A204.1 (cell line): Measurements from ENCODE around the gene TRIM16.
"Not testable (repeated sequence)": the region's sequence is repeated elsewhere in the genome, so short reads cannot be mapped to it uniquely, and the experiment has no call there.

ENCODE experiments used
- FAIRE-seq: peaks from 2 replicates; lab custom pipeline; 2012; peaks lifted over from hg19 to GRCh38; lab: Jason Lieb, UNC

The TRIM16 gene

DNA sequence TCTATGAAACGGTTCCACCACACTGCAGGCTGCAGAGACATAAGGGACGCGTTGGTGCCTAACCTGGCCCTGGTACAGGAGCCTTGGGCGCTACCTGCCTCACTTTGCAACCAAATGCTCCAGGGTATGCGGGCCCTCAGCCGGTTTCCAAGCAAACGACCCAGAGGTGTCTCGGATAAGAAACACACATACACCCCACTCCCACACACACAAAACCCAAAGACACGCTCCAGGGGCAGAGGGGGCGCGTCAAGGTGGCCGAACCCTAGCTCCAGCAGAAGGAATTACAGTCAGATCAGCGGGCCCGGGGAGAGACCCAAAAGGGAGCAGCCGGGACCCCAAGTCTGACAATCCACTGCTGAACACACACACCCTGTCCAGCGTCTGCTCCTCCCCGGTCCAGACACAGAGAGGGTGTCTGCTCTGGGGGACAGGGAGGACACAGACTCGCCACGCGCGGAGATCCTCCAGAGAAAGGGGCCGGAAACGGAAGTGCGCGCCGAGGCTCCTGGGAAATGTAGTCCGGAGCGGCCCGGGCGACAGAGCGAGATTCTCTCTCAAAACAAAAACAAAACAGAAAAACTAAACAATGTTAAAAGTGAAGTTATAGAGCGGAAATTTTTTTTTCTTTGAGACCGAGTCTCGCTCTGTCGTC, at the start of gene TRIM16:
Gene TRIM16 (minus strand): TSS at position 488 of the 655 bp plus-strand sequence. CDS start 32,702 bp downstream, outside the sequence.
- FAIRE-seq, result not testable (repeated sequence)

DNA sequence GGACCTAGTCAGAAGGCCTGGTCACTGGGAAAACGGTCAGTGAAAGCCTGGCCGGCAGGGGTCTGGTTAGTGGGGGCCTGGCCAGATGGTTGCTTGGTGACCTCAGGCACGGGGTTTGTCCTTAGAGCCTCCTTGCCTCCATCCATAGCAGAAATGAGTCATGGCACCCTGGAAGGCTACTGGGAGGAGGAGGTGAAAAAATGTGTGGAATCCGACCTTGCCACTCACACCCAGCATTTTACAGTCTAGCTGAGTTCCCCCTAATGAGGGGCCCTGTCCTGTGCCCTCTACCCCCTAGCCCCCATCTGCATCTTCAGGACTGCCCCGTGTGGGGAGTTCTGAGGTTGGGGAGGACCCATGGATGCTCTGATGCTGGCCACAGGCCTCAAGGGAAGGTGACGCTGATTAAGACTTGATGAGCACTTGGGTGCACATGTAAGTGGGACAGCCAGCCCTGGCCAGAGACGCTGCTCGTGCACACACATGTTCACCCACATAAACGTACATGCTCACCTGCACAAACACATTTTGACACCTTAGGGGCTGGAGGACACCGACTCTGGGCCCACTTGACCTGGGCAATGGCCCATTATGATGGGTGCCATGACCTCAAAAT, 49.2 kb upstream of the TRIM16 start:
- FAIRE-seq, result not testable (repeated sequence)

DNA sequence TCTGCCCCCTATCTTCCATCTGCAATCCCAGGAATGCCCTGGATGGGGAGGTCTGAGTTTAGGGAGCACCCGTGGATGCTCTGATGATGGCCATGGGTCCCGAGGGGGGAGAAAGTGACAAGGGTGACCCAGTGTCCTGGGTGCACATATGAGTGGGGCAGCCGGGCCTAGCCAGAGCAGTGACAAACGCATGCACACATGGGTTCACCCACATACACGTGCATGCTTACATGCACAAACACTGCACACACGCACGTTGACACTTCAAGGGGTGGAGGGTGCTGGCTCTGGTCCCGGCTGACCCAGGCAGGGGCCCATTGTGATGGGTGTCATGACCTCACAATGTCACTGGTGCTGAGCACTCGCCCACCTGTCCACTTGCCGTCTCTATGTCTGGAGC, 47.8 kb upstream of the TRIM16 start, which contains the start of gene TBC1D26:
Gene TBC1D26 (plus strand): TSS at position 384 of the 400 bp plus-strand sequence. CDS start 3,066 bp downstream, outside the sequence.
- not testable (repeated sequence) for FAIRE-seq

DNA sequence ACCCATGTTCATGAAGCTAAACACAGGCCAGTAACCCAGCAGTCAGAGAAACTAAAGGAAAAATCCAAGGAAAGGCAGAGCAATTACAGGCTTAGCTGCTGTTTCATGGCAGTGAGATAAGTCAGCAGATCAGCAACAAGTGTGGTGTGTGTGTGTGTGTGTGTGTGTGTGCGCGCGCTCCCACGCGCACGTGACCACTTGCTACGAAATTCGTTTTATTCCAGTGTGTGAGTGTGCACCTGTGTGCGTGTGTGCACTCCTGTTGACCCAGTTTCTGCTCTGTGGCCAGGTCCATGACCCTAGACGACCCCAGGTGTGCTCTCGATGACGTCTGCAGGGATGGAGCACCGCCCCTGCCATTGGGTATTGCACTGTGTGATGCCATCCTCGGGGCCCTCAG, 46.4 kb upstream of the TRIM16 start:
- FAIRE-seq, result not testable (repeated sequence)

DNA sequence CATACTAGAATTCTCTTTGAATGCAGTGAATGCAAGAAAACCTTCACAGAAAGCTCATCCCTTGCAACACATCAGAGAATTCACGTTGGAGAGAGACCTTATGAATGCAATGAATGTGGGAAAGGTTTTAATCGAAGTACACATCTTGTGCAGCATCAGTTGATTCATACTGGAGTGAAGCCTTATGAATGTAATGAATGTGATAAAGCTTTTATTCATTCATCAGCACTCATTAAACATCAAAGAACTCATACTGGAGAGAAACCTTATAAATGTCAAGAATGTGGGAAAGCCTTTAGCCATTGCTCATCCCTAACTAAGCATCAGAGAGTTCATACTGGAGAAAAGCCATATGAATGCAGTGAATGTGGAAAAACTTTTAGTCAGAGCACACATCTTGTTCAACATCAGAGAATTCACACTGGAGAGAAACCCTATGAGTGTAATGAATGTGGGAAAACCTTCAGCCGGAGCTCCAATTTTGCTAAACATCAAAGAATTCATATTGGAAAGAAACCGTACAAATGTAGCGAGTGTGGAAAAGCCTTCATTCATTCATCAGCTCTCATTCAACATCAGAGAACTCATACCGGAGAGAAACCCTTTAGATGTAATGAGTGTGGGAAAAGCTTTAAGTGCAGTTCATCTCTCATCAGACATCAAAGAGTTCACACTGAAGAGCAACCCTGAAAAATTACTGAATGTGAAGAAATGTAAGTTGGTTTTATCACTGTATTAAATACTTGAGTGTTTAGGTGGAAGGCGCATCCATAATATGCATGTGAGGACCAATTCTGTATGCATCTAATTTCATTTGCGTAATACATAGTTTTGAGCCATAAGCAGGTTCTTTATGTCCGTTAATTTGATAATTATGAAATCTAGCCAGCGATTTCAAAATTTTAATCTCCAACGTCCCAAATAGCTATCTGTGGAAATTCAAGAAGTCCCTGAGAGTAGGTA, 32.8 kb upstream of the TRIM16 start:
- not testable (repeated sequence) for FAIRE-seq

DNA sequence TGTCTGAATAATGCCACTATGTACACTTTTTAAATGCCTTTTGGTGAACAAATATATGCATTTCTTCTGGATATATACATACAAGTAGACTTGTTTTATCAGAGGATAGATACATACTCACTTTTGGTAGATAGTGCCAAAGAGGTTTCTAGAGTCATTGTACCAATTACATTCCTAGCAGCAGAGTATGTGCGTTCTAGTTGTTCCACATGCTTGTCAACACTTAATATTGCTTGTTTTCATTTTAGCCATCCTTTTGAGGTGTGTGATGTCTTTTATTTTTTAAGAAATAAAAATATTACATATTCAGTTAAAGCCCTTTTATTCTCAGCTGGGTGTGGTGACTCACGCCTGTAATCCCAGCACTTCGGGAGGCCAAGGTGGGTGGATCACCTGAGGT, 24.8 kb upstream of the TRIM16 start:
- not testable (repeated sequence) for FAIRE-seq

DNA sequence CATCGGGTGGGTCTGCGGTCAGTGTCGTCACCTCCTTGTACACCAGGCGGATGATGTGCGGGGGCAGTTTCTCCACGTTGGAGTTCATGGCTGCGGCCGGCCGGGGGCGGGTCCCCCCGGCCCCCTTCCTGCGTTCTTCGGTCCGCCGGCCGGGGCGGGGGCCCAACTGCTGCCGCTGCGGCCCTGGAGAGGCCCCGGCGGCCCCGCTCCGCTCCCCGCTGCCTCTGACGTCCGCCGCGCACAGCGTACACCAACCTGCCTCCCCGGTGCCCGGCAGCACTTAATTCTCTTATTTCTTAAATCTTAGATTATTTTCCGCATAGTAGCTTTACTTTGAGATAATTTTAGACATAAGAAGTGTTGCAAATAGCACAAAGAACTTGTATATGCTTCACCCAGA, 20.7 kb upstream of the TRIM16 start:
- not testable (repeated sequence) for FAIRE-seq

DNA sequence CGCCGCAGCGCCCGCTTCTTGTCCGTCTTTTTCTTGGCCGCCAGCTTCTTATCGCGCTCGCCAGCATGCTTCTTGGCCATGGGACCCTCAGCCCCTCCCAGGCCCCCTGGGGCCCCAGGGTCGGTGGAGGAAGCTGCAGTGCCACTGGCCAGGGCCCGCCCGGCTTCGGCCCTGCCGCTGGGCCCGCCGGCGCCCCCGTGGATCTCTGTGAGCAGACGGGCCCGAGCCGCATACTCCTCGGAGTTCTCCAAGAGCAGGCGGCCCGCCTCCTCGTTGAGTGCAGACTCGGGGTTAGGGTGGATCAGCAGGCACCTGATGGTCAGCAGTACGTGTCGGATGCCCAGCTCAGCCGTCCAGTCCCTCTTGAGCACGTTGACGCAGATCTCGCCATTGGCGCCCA, 20.1 kb upstream of the TRIM16 start:
- not testable (repeated sequence) for FAIRE-seq

DNA sequence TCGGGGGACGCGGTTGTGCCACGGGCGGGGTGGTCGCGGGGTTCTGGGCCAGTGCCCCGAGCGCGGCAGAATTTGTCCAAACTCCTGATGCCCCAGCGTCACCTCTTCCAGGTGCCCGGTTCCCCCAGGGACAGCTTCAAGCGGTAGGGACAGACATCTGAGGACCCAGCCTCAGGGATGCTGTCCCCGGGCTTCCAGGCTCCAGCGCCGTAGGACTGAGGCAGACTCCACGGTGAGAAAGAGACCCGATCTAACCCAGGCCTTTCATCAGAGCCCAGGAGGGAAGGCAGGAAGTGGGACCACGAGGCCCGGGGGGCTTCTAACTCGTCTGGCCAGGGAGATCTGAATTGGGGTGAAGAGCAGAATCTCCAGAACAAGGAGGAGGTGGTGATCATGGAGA, 15.8 kb upstream of the TRIM16 start:
- not testable (repeated sequence) for FAIRE-seq

DNA sequence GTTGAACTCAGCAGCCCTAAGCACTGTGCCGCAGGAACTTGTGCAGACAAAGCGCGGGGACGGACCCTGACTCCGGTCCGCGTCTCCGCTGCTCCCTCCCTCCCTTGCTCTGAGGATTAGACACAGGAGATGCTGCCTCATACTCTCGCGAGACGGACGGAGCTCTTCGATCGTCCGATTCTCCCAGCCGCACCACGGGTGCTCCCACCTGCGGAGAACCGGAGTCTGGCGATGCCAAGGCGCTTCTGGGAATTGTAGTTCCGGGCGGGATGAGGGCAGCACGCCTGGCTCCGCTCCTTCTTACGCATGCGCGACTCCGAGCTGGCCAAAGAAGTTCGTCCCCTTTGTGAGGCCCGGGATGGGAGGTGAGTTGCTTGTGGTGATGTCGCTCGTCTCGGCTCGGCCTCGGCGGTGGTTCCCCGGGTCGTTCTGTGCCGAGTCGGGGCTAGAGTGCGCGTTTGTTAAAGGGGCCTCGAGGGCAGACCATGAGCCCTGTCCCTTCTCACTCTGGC, 15.4 kb upstream of the TRIM16 start, which contains the start of gene ZNF286A:
Gene ZNF286A (plus strand): TSS at position 340 of the 512 bp plus-strand sequence. CDS start 578 bp downstream, outside the sequence.
- peak; percentile 97 for FAIRE-seq

DNA sequence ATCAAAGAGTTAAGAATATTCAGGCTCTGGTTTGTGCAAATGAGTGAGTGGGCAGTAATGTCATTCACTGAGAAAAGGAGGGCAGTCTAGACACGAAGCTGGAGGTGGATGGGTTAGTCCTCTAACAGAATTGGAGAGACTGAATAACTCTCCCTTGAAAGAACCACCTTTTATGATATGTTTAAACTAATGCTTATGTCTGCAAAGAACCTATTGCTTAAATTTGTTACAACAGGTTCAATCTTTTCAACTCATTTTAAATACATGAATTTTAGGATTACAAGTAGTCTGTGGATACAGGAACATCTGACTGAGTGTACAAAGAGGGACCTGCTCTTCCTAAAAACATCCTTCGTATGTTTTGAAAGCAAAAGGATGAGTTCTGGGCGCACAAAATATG, 14.9 kb upstream of the TRIM16 start:
- FAIRE-seq, result not testable (repeated sequence)

DNA sequence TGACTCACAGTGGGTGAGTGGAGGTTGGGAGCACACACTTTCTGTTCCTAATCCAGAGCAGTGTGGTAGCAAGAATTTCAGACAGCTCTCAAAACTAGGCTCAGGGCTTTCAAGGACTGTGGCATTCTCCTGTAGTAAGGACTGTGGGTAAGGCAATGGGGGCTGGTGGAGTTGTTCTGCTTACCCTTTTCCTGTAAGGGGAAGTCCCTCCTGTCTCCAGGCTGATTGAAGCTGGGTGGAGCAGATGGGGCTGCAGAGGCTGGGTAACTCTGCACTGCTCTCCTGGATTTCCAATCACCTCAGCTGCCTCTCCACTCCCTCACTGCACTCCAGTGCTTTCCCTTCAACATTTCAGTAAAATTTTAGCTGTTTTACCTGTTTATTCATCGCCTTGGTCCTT, 3.4 kb upstream of the TRIM16 start:
- FAIRE-seq, result not testable (repeated sequence)

DNA sequence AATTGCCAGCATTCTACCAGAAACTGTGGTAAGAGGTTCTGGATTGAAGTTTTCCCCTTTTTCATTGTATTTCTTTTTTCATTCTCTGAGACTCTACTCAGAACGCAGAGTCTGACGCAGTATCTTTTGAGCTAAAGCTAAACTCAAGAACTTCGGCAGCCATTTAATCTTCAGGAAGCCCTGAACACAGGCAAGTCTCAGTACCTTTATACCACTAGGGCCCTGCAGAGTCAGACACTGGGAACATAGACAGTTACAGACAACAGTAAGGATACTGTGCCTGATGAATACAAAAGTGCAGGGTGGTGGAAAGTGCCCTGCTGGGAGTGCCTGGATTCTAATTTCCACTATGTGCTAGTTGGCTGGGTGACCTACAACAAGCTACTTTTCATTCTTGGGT, 976 bp downstream of the TRIM16 start:
- FAIRE-seq, result not testable (repeated sequence)

DNA sequence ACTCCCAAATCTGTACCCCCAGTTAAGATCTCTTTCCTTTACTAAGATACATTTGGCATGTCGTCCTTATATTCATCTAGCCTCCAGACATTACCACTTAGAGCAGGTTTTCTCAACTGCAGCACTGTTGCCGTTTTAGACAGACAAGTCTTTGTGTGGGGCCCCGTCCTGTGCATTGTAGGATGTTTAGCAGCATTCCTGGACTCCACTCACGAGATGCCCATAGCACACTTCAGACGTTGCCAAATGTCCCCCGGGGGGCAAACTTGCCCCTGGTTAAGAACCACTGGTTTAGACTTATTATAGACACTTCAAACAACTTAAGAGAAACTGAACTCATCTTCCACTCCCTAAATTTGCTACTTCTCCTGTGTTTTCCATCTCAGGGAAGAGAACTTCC, 8.1 kb downstream of the TRIM16 start:
- not testable (repeated sequence) for FAIRE-seq

DNA sequence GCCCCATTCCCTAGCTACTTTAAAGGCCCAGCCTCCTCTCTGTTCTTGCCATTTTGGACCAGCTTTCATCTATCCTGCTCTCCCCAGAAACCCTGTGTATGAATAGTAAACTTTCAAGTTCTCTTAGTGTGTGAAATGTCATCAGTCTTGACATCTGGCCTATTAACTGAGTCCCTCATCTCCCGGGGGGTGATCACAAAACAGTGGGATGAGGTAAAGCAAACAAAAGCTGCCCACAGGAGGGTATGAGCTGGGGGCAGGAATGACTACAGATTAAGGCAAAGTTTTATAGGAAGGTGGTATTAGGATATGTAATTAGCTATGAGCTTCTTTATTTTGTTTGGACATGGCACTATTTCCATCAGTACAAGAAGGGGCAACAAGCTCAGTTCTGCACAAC, 9.5 kb downstream of the TRIM16 start:
- not testable (repeated sequence) for FAIRE-seq

DNA sequence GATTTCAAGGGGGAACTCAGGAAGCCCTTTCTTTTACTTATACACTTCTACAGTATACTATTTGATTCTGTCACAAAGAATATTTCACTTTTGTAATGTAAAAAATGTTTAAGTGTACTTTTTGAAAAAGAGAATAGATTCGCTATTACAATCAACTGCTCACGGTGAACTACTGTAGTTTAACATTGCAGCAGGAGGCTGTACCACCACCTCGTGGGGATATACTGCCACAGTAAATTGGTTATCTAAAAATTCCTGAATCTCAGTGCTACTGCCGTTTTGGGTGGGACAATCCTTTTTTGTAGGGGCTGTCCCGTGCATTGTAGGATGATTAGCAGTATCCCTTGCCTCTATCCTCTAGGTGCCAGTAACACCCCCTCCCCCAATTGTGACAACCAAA, 14.6 kb downstream of the TRIM16 start:
- not testable (repeated sequence) for FAIRE-seq

DNA sequence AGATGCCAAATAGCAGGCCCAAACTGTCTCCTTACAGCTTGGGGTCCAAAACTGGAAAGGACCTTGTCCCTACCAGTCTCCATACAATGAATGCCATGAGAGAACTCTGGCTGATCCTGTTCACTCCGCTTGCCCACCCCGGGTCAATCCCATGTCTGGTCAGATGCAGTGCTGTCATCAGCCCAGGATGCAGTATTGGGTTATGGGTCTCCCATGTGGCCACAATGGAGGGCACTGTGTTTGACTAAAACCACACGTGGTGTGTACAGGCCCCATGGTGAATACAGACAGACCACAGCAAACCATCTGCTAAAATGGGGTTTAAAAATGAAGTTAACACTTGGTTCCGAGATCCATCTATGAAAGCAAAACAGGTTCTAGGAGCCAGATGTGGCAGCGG, 20.4 kb downstream of the TRIM16 start:
- no peak for FAIRE-seq

DNA sequence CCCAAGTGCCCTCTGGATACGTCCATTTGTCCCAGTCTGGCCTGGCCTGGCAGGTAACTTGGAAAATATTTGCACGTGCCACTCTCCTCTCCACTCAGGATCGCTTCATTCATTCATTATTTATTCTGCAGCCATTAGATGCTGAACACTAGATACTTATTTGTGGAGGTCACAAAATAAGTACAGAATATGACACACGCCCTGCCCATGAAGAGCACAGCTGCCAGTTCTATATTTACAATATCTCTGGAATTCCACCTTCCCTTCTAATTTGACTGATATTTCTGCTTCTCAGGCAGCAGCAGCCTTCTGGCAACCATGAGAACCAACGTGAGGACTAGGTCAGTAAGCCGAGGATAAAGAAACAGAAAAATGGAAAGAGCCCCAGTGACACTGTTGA, 20.9 kb downstream of the TRIM16 start:
- FAIRE-seq, result no peak

DNA sequence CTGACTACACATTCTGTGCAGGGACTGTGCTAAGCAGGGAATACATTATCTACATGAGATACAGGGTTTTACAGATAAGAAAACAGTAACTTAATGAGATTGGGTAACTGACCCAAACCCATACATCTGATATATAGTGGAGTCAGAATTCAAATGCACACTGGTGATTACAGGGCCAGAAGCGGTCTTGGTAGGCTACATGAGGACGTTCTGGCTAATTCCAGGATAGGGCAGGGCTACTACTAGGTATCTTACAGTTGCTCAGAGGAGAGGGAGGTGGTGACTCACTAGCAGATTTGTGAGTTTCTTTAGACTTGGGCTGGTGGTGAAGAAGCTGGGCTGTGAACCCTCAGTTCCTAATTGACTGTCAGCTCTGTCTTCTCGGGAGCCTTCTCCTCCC, 21.4 kb downstream of the TRIM16 start:
- no peak for FAIRE-seq

DNA sequence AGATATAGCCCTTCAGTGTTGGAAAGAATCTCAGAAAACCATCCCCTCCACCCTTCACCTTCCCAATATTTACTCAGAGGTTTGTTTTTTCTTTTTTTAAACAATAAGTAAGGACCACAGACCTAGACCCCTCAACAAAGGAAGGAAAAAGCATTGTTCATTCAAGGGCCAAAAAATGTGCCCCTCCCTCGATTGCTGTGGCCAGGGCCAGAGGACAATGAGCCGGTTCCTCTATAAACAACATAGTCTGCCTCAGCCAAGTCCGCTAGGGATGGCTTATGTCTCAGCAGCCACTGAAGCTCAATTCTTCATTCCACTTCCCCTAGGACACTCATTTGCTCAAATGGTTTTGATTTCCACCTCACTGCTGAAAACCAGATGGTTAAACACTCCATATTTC, 24.0 kb downstream of the TRIM16 start:
- FAIRE-seq, result no peak

DNA sequence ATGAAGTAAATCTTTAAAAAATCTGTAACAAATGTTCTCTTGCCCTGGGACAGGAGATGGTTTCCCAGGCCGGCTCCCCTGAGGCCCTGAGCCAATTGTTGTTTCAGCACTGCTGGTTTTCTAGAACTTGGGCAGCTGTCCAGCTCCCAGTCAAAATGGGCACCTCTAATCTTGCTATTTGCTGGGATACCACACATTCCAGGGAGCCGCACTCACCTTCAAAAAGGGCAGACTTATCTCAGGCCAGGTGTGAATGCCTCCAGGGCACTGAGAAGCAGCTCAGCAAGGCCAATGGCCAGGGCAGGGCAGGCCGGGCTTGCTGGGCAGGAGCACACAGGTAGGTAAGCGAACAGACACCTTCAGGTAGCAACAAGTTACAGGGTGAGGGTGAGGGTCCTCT, 24.4 kb downstream of the TRIM16 start:
- FAIRE-seq, result no peak

DNA sequence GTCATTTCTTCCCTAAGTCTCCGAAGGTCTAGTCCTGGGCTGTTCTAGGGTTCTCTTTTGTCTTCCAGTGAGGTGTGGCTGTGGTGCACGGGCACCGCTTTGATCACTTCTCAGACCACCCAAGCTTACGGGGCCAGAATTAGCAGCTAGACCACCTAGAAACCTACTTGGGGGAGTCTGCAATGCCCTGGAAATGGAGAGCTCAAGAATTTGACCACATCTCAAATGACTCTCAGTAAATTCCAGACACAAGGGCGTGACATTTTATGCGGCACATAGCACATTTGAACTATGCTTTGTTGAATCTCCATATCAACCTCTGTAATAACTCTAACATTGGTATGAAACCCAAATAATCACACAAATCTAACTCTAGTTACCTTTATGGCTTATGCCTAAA, 24.9 kb downstream of the TRIM16 start:
- FAIRE-seq, result no peak
